Endothelial cell of umbilical vein (primary cell): ENCODE measurements around the gene ROMO1. TPM values are rescaled to one million over a fixed set of nuclear protein-coding genes. Genes with fewer than 3 reads are reported as not detected.

Experiments used
- BruUV-seq: library from RNA; stranded (reverse); fragments of 400-500 nt; replicated peaks from 2 replicates; lab custom pipeline; 2021; lab: Mats Ljungman, UMichigan
- CTCF ChIA-PET: fragments of 300-600, 350-600 bp; sonication (Branson Sonifier 250); formaldehyde crosslinking; loops from one replicate; lab custom pipeline; 2021; ENCODE audit warnings: antibody characterized with exemption, inconsistent platforms; lab: Charles Lee
- POLR2A ChIA-PET: fragments of 300-600, 350-600 bp; sonication (Branson Sonifier 250); formaldehyde crosslinking; loops from one replicate; lab custom pipeline; 2021; ENCODE audit warnings: antibody characterized with exemption, inconsistent platforms; lab: Charles Lee
- DNase-seq: peaks from one replicate; pipeline ENCODE4 v3.0.0-alpha.2; 2011; ENCODE audit warnings: low read depth, low spot score
- FAIRE-seq: peaks from 2 replicates; lab custom pipeline; 2011; peaks lifted over from hg19 to GRCh38; lab: Jason Lieb, UNC
- H2AFZ ChIP-seq: 2 replicates; pipeline ENCODE4 v1.6.0; 2012; ENCODE audit warnings: low read depth, low read length, control low read depth, inconsistent platforms
- H3K27ac ChIP-seq: 2 replicates; pipeline ENCODE4 v1.5.1; 2011; ENCODE audit warnings: low read depth, mild to moderate bottlenecking, control low read depth, low read length, moderate library complexity; ENCODE audit not compliant: insufficient read depth
- H3K27me3 ChIP-seq, 2 experiments: 2 replicates each; pipeline versions ENCODE4 v1.6.0 to v1.6.1; 2011; ENCODE audit warnings: low read length in 2 of 2, mixed read lengths in 1 of 2; ENCODE audit not compliant: control insufficient read depth in 2 of 2, insufficient read depth in 2 of 2
- H3K36me3 ChIP-seq, 2 experiments: 2 replicates in 1 of 2; 3 replicates in 1 of 2; pipeline ENCODE4 v1.5.1; 2011; ENCODE audit warnings: low read length in 2 of 2, mild to moderate bottlenecking in 1 of 2, moderate library complexity in 1 of 2; ENCODE audit not compliant: control insufficient read depth in 2 of 2, insufficient read depth in 2 of 2; ENCODE audit errors: extremely low read depth in 1 of 2
- H3K4me1 ChIP-seq: 3 replicates; pipeline ENCODE4 v1.5.1; 2011; ENCODE audit warnings: mild to moderate bottlenecking, low read length; ENCODE audit not compliant: control insufficient read depth, insufficient read depth; ENCODE audit errors: extremely low read depth
- H3K4me2 ChIP-seq: 2 replicates; pipeline ENCODE4 v1.6.1; 2011; ENCODE audit warnings: low read length, control low read depth, mixed read lengths; ENCODE audit not compliant: insufficient read depth
- H3K4me3 ChIP-seq, 3 experiments: fragments of 200-600 bp in 1 of 3; sonication (generic), shearing (Covaris generic) in 1 of 3; replicated peaks in 1 of 3; 2 replicates each; pipeline ENCODE4 v1.5.1; 2011 to 2016; ENCODE audit warnings: control low read depth in 3 of 3, low read length in 3 of 3, mild to moderate bottlenecking in 2 of 3, inconsistent platforms in 1 of 3, low read depth in 1 of 3, moderate library complexity in 1 of 3; ENCODE audit not compliant: insufficient read depth in 1 of 3
- H3K79me2 ChIP-seq: 2 replicates; pipeline ENCODE4 v1.6.0; 2012; ENCODE audit warnings: low read length, inconsistent platforms; ENCODE audit not compliant: control insufficient read depth, insufficient read depth
- H3K9ac ChIP-seq: replicated peaks from 2 replicates; pipeline ENCODE3; 2011; ENCODE audit warnings: low read length, control low read depth; ENCODE audit not compliant: insufficient read depth; ENCODE audit errors: extremely low read depth
- H3K9me1 ChIP-seq: replicated peaks from 3 replicates; pipeline ENCODE4 v1.6.0; 2011; ENCODE audit warnings: mild to moderate bottlenecking, low read length; ENCODE audit not compliant: control insufficient read depth, insufficient read depth; ENCODE audit errors: extremely low read depth
- H3K9me3 ChIP-seq: replicated peaks from 2 replicates; pipeline ENCODE4 v1.5.1; 2012; ENCODE audit warnings: low read length, inconsistent platforms; ENCODE audit not compliant: control insufficient read depth, insufficient read depth
- H4K20me1 ChIP-seq: replicated peaks from 2 replicates; pipeline ENCODE3; 2011; ENCODE audit warnings: mild to moderate bottlenecking, low read length; ENCODE audit not compliant: control insufficient read depth, insufficient read depth; ENCODE audit errors: extremely low read depth
- CTCF ChIP-seq, 2 donors: IDR thresholded peaks; 1 replicate in 1 of 2; 2 replicates in 1 of 2; pipeline ENCODE4 v1.5.1; 2011; ENCODE audit warnings: low read length in 2 of 2, mild to moderate bottlenecking in 2 of 2, moderate library complexity in 2 of 2, control low read depth in 1 of 2, inconsistent platforms in 1 of 2, low read depth in 1 of 2; ENCODE audit not compliant: insufficient read depth in 1 of 2; ENCODE audit errors: extremely low read depth in 1 of 2
- EZH2 ChIP-seq: IDR thresholded peaks from 2 replicates; pipeline ENCODE4 v1.6.1; 2012; ENCODE audit warnings: borderline replicate concordance, low read depth, mild to moderate bottlenecking, moderate library complexity, low read length, inconsistent platforms; ENCODE audit not compliant: severe bottlenecking
- FOS ChIP-seq: IDR thresholded peaks from 2 replicates; pipeline ENCODE4 v1.6.1; 2011; ENCODE audit warnings: mild to moderate bottlenecking, low read length, moderate library complexity, borderline replicate concordance; ENCODE audit not compliant: insufficient read depth
- GATA2 ChIP-seq: IDR thresholded peaks from 2 replicates; pipeline ENCODE4 v1.7.0; 2011; ENCODE audit warnings: low read depth, mild to moderate bottlenecking, moderate library complexity, mixed read lengths, low read length; ENCODE audit not compliant: insufficient read length, insufficient read depth
- JUN ChIP-seq: IDR thresholded peaks from 2 replicates; pipeline ENCODE4 v1.6.1; 2011; ENCODE audit warnings: borderline replicate concordance, low read depth; ENCODE audit not compliant: insufficient read length, insufficient read depth
- MAX ChIP-seq: IDR thresholded peaks from 2 replicates; pipeline ENCODE4 v1.6.1; 2011; ENCODE audit not compliant: insufficient read depth, insufficient read length
- MYC ChIP-seq: IDR thresholded peaks from one replicate; pipeline ENCODE4 v1.6.1; 2011; ENCODE audit warnings: mild to moderate bottlenecking, low read depth, low read length
- POLR2A ChIP-seq: IDR thresholded peaks from 2 replicates; pipeline ENCODE4 v1.6.1; 2012; ENCODE audit warnings: low read depth, mild to moderate bottlenecking, control low read depth, low read length
- POLR2AphosphoS5 ChIP-seq: IDR thresholded peaks from 2 replicates; pipeline ENCODE4 v1.6.1; 2012; ENCODE audit warnings: low read depth, mild to moderate bottlenecking, control low read depth, low read length, moderate library complexity; ENCODE audit not compliant: insufficient read depth
- dilution Hi-C: fragments of 300-500 bp; cut with MboI; formaldehyde crosslinking; loops from one replicate; pipeline ENCODE4 v1.15.0; 2019; ENCODE audit warnings: low sequenced_read_pairs; ENCODE audit not compliant: extremely low pct_ligation_motif_present
- intact Hi-C: fragments of 100-400 bp; cut with micrococcal nuclease; formaldehyde crosslinking; loops from one replicate; pipeline ENCODE4 v1.10.0; 2022
- polyA plus RNA-seq, 4 experiments: library from polyadenylated mRNA; depleted of rRNA in 3 of 4; stranded (reverse) in 3 of 4; unstranded in 1 of 4; fragments of >200 nt; gene quantifications; 2 replicates each; pipeline versions ENCODE4 v1.2.1 to v1.2.3, GENCODE V29; 2011 to 2012; ENCODE audit warnings: missing spikeins in 1 of 4
- total RNA-seq: library from RNA; stranded (reverse); gene quantifications from 2 replicates; pipeline ENCODE4 v1.2.3, GENCODE V29; 2021

Gene ROMO1
- total and polyA plus RNA-seq, 2 donors (not counting 3 experiments of a cell fraction or from before 2014, with no cell fraction given), result 174 to 1,099 TPM

DNA sequence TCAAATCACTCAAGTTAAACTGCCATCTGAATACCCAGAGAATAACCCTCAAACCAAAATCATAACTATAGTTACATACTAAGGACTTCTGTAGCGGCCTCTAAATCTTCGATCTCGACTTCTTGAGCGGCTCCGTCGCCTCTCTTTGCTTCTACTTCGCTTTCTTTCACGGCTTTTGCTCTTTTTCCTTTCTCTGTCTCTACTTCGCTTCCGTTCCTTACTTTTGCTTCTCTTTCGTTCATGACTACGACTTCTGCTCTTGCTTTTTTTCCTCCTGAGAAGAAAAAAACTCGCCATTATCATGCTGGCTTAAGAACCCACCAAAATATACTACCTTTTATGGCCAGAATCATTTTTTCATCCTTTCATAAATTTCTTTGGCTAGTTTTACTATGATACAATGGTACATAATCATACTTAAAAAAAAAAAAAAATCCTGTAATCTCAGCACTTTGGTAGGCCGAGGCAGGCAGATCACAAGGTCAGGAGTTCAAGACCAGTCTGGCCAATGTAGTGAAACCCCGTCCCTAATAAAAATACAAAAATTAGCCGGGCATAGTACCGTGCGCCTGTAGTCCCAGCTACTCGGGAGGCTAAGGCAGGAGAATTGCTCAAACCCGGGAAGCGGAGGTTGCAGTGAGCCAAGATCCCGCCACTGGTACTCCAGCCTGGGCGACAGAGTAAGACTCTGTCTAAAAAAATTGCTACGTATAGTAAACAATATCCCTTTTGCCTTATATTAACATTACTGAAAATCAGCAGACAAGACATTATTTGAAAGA lies 32.8 kb downstream of the ROMO1 start:
- Histone ChIP-seq H3K27me3 (no peaks in the 10 kb centered on the region), H3K9ac (no peak overlapping the region), H3K9me3 (no peaks in the 10 kb centered on the region), H3K9me1 (no peaks in the 10 kb centered on the region), H4K20me1 (peaks cover 39% of the 10 kb centered on the region), H3K79me2 (peaks cover 89% of the 10 kb centered on the region), H3K36me3 (peaks cover 34 to 58% of the 10 kb centered on the region in 2 experiments), H3K4me2 (no peak overlapping the region), H3K27ac (no peak overlapping the region), H3K4me1 (peaks cover 12% of the 10 kb centered on the region), H3K4me3 (no peak overlapping the region), H2AFZ (no peak overlapping the region)
- ChIA-PET POLR2A (interaction anchor here (1.1 to 1.4 kb wide), 2 partner anchors 10 to 13 kb away, joined by 3 to 6 read pairs; partner anchors contain the start of gene RBM39), CTCF (interaction anchor here (0.9 to 1.5 kb wide), 3 partner anchors 7 to 37 kb away, joined by 3 to 5 read pairs (median 3); partner anchors contain the start of gene RBM39)
- FAIRE-seq (no peak), DNase-seq (no peak)
- no TSS peak for BruUV-seq
- TF ChIP-seq POLR2AphosphoS5 (no peak), JUN (no peak)
- intact Hi-C loops, result loop anchor here (5.0 kb wide), 1 partner anchor 40 kb away; the partner anchor contains the start of gene PHF20
- dilution Hi-C loops, result no loop called here

DNA sequence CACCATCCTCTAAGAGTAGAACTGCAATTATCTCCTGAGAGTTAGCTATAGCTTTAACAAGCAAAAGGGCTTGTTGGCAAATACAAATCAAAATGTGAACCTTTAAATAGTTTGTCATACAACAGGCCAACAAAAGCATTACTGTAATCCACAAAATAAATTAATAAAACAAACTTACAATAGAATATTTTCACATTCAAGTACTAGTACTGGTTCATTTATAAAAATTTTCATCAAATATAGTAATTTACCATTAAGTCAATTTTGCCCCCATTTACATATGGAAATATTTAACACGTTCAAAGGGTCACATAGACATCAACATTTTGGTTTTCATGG lies 33.4 kb downstream of the ROMO1 start:
- H3K9me1 ChIP-seq, result no peaks in the 10 kb centered on the region
- no peaks in the 10 kb centered on the region for H3K27me3 ChIP-seq
- POLR2A ChIA-PET, result interaction anchor here (0.7 to 1.4 kb wide), 3 partner anchors 9 to 13 kb away, joined by 3 to 6 read pairs (median 4); partner anchors contain the start of gene RBM39
- peaks cover 90% of the 10 kb centered on the region for H3K79me2 ChIP-seq
- peaks cover 35 to 58% of the 10 kb centered on the region in 2 experiments for H3K36me3 ChIP-seq
- no peak for FAIRE-seq
- peaks cover 12% of the 10 kb centered on the region for H3K4me1 ChIP-seq
- no TSS peak for BruUV-seq
- no peak overlapping the region for H3K9ac ChIP-seq
- H3K9me3 ChIP-seq, result no peaks in the 10 kb centered on the region
- H3K4me3 ChIP-seq, result no peak overlapping the region
- peaks cover 39% of the 10 kb centered on the region for H4K20me1 ChIP-seq
- dilution Hi-C loops, result no loop called here
- no peak overlapping the region for H3K4me2 ChIP-seq
- H3K27ac ChIP-seq, result no peak overlapping the region
- CTCF ChIA-PET, result interaction anchor here (0.9 to 1.1 kb wide), 2 partner anchors 10 to 37 kb away, joined by 3 read pairs; partner anchors contain the start of gene RBM39
- intact Hi-C loops, result loop anchor here (5.0 kb wide), 1 partner anchor 40 kb away; the partner anchor contains the start of gene PHF20
- H2AFZ ChIP-seq, result no peak overlapping the region
- DNase-seq, result no peak
- no peak for TF ChIP-seq JUN
- no peak for TF ChIP-seq EZH2
- no peak for TF ChIP-seq GATA2
- TF ChIP-seq POLR2AphosphoS5, result no peak
- no peak for TF ChIP-seq MYC
- TF ChIP-seq CTCF (IDR thresholded peaks at IDR 0.05; ENCODE audit: extremely low read depth in 1 of 2, insufficient read depth in 1 of 2, low read depth in 1 of 2, low read length in 2 of 2), result no peak
- no peak for TF ChIP-seq FOS
- no peak for TF ChIP-seq MAX
- no peak for TF ChIP-seq POLR2A
